Glomerular visceral epithelial cell (primary cell): ENCODE results near the gene S100A8.
"Not testable (repeated sequence)": the region's sequence is repeated elsewhere in the genome, so short reads cannot be mapped to it uniquely, and the experiment has no call there.

ENCODE experiments used
- DNase-seq: peaks from one replicate; pipeline ENCODE4 v3.0.0-alpha.2; 2016; ENCODE audit errors: extremely low spot score

Gene S100A8

GRCh38 chr1:153347856-153348255, 43.0 kb downstream of the S100A8 start:
- DNase-seq: no peak

- DNase-seq: not testable (repeated sequence)
Observed at GRCh38 chr1:153347049-153347448, 43.8 kb downstream of the S100A8 start.

DNA sequence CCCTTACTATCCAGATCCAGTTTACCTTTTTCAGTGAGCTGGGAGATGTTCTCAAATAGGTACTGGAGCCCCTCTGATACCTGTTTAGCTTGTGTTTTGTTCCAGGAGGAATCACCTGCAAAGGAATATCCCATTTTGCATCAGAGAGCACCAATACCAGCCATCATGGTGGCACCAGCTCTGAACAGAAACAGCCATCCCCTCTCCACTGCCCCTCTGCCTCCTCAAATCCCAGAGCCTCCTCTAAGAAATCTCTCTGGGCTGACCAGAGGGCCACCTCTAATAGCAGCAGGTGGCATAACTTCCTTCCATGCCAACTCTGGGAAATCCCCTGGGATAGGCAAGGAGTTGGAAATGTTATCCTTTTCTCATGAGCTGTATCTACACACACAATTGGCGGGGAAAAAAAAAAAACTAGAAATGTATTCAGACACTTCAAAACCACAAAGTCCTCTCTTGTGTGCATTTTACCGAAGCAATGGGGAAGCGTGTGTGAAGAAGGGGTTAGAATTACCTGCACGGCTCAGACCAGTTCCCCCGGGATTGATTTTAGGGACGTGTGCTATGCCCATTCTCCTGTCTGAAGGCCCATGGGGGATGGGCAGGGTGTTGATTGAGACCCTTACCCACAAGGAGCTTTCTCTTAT, 44.7 kb downstream of the S100A8 start:
- DNase-seq: no peak

GRCh38 chr1:153345187-153346076, 45.4 kb downstream of the S100A8 start:
- DNase-seq: no peak

GRCh38 chr1:153344718-153345025, 46.2 kb downstream of the S100A8 start:
- no peak for DNase-seq

- no peak for DNase-seq
Observed at GRCh38 chr1:153343811-153344717, 46.8 kb downstream of the S100A8 start.

GRCh38 chr1:153343040-153343681, 47.7 kb downstream of the S100A8 start:
- DNase-seq: no peak

- DNase-seq: no peak
Observed at GRCh38 chr1:153342178-153342577, 48.7 kb downstream of the S100A8 start.

GRCh38 chr1:153341431-153341934, 49.4 kb downstream of the S100A8 start:
- DNase-seq: no peak

GRCh38 chr1:153340356-153340755, 50.5 kb downstream of the S100A8 start:
- DNase-seq: no peak
